ENCODE results near the gene APOL6.

APOL6 gene

GRCh38 chr22:35614404-35614803 is 33.8 kb upstream of the APOL6 start:
- H3K27me3 ChIP-seq (ENCODE audit: insufficient read depth, low read length), result no peaks in the 10 kb centered on the region
- no peak overlapping the region for H2BK12ac ChIP-seq (ENCODE audit: low read length)
- H3K79me2 ChIP-seq (ENCODE audit: control insufficient read depth, insufficient read depth, low read length, poor library complexity), result no peaks in the 10 kb centered on the region
- no peak overlapping the region for H3K9ac ChIP-seq (ENCODE audit: low read length)
- H3K9me3 ChIP-seq (ENCODE audit: insufficient read depth, low read depth, low read length), result no peaks in the 10 kb centered on the region
- H3K27ac ChIP-seq (ENCODE audit: low read depth, low read length), result no peak overlapping the region
- H4K91ac ChIP-seq (ENCODE audit: low read depth, low read length), result no peak overlapping the region
- no peak overlapping the region for H2BK5ac ChIP-seq (ENCODE audit: low read depth, low read length, poor library complexity)
- H3K79me1 ChIP-seq (ENCODE audit: low read length), result no peaks in the 10 kb centered on the region
- no peaks in the 10 kb centered on the region for H3K36me3 ChIP-seq (ENCODE audit: control insufficient read depth in 1 of 2, insufficient read depth in 2 of 2, low read length in 2 of 2)
- no peak for DNase-seq
- H2BK120ac ChIP-seq (ENCODE audit: insufficient read depth, low read length, poor library complexity), result no peak overlapping the region
- no peak overlapping the region for H3K4me2 ChIP-seq (ENCODE audit: low read length)
- no peak overlapping the region for H2AFZ ChIP-seq (ENCODE audit: insufficient read depth, low read length, poor library complexity)
- no CpG with 5 or more reads among the region's 2 CpGs for WGBS (ENCODE audit: extremely low coverage, insufficient coverage, insufficient read length)
- H4K8ac ChIP-seq (ENCODE audit: low read depth, low read length), result no peak overlapping the region
- H3K4me3 ChIP-seq (ENCODE audit: low read depth, low read length), result no peak overlapping the region
- no peak overlapping the region for H3K4ac ChIP-seq (ENCODE audit: low read depth, low read length)
- H3K4me1 ChIP-seq (ENCODE audit: control insufficient read depth in 1 of 2, insufficient read depth in 2 of 2, low read length in 2 of 2), result no peaks in the 10 kb centered on the region
- H3K23ac ChIP-seq (ENCODE audit: low read length), result no peak overlapping the region
- no peak overlapping the region for H3K14ac ChIP-seq (ENCODE audit: low read length)
- H3K18ac ChIP-seq (ENCODE audit: low read length), result no peak overlapping the region
- no peak overlapping the region for H4K12ac ChIP-seq (ENCODE audit: low read depth, low read length)
- H2AK5ac ChIP-seq (ENCODE audit: low read length), result no peak overlapping the region

- Histone ChIP-seq H3K14ac (ENCODE audit: low read length) (no peak overlapping the region), H3K9ac (ENCODE audit: low read length) (no peak overlapping the region), H3K9me3 (ENCODE audit: insufficient read depth, low read depth, low read length) (no peaks in the 10 kb centered on the region), H2AFZ (ENCODE audit: insufficient read depth, low read length, poor library complexity) (no peak overlapping the region), H3K4me1 (ENCODE audit: control insufficient read depth in 1 of 2, insufficient read depth in 2 of 2, low read length in 2 of 2) (no peaks in the 10 kb centered on the region), H2BK120ac (ENCODE audit: insufficient read depth, low read length, poor library complexity) (no peak overlapping the region), H4K91ac (ENCODE audit: low read depth, low read length) (no peak overlapping the region), H3K27me3 (ENCODE audit: insufficient read depth, low read length) (no peaks in the 10 kb centered on the region), H3K79me1 (ENCODE audit: low read length) (no peaks in the 10 kb centered on the region), H2BK5ac (ENCODE audit: low read depth, low read length, poor library complexity) (no peak overlapping the region), H3K36me3 (ENCODE audit: control insufficient read depth in 1 of 2, insufficient read depth in 2 of 2, low read length in 2 of 2) (no peaks in the 10 kb centered on the region), H2BK12ac (ENCODE audit: low read length) (no peak overlapping the region), H3K4me2 (ENCODE audit: low read length) (no peak overlapping the region), H3K79me2 (ENCODE audit: control insufficient read depth, insufficient read depth, low read length, poor library complexity) (no peaks in the 10 kb centered on the region), H3K4me3 (ENCODE audit: low read depth, low read length) (no peak overlapping the region), H3K23ac (ENCODE audit: low read length) (no peak overlapping the region), H2AK5ac (ENCODE audit: low read length) (no peak overlapping the region), H3K27ac (ENCODE audit: low read depth, low read length) (no peak overlapping the region), H3K4ac (ENCODE audit: low read depth, low read length) (no peak overlapping the region), H4K8ac (ENCODE audit: low read depth, low read length) (no peak overlapping the region), H4K12ac (ENCODE audit: low read depth, low read length) (no peak overlapping the region), H3K18ac (ENCODE audit: low read length) (no peak overlapping the region)
- no peak for DNase-seq
- WGBS (ENCODE audit: extremely low coverage, insufficient coverage, insufficient read length), result no CpG with 5 or more reads among the region's 6 CpGs
These were observed 33.1 kb upstream of the APOL6 start for GRCh38 chr22:35615156-35615555.

GRCh38 chr22:35616043-35616442 is 32.2 kb upstream of the APOL6 start:
- H3K36me3 ChIP-seq (ENCODE audit: control insufficient read depth in 1 of 2, insufficient read depth in 2 of 2, low read length in 2 of 2), result no peaks in the 10 kb centered on the region
- H2BK12ac ChIP-seq (ENCODE audit: low read length), result no peak overlapping the region
- no peak overlapping the region for H3K4me3 ChIP-seq (ENCODE audit: low read depth, low read length)
- H2AFZ ChIP-seq (ENCODE audit: insufficient read depth, low read length, poor library complexity), result no peak overlapping the region
- H4K91ac ChIP-seq (ENCODE audit: low read depth, low read length), result no peak overlapping the region
- H3K14ac ChIP-seq (ENCODE audit: low read length), result no peak overlapping the region
- H3K23ac ChIP-seq (ENCODE audit: low read length), result no peak overlapping the region
- DNase-seq, result no peak
- WGBS (ENCODE audit: extremely low coverage, insufficient coverage, insufficient read length), result no CpG with 5 or more reads among the region's 7 CpGs
- no peak overlapping the region for H2BK120ac ChIP-seq (ENCODE audit: insufficient read depth, low read length, poor library complexity)
- H3K9me3 ChIP-seq (ENCODE audit: insufficient read depth, low read depth, low read length), result no peaks in the 10 kb centered on the region
- H2AK5ac ChIP-seq (ENCODE audit: low read length), result no peak overlapping the region
- no peak overlapping the region for H4K8ac ChIP-seq (ENCODE audit: low read depth, low read length)
- H3K27ac ChIP-seq (ENCODE audit: low read depth, low read length), result no peak overlapping the region
- no peak overlapping the region for H2BK5ac ChIP-seq (ENCODE audit: low read depth, low read length, poor library complexity)
- H3K4ac ChIP-seq (ENCODE audit: low read depth, low read length), result no peak overlapping the region
- H3K18ac ChIP-seq (ENCODE audit: low read length), result no peak overlapping the region
- no peak overlapping the region for H4K12ac ChIP-seq (ENCODE audit: low read depth, low read length)
- no peak overlapping the region for H3K4me2 ChIP-seq (ENCODE audit: low read length)
- no peaks in the 10 kb centered on the region for H3K79me1 ChIP-seq (ENCODE audit: low read length)
- H3K79me2 ChIP-seq (ENCODE audit: control insufficient read depth, insufficient read depth, low read length, poor library complexity), result no peaks in the 10 kb centered on the region
- H3K27me3 ChIP-seq (ENCODE audit: insufficient read depth, low read length), result no peaks in the 10 kb centered on the region
- no peaks in the 10 kb centered on the region for H3K4me1 ChIP-seq (ENCODE audit: control insufficient read depth in 1 of 2, insufficient read depth in 2 of 2, low read length in 2 of 2)
- H3K9ac ChIP-seq (ENCODE audit: low read length), result no peak overlapping the region

GRCh38 chr22:35617137-35617755 is 31.0 kb upstream of the APOL6 start, which contains the start of gene MB:
Gene MB (minus strand): TSS chr22:35617329. CDS start chr22:35617257, 72 bp downstream.
- no peak within 1 kb of the TSS for H2AK5ac ChIP-seq (ENCODE audit: low read length)
- H3K4me3 ChIP-seq (ENCODE audit: low read depth, low read length), result no peak within 1 kb of the TSS
- H2BK12ac ChIP-seq (ENCODE audit: low read length), result no peak within 1 kb of the TSS
- no peak within 1 kb of the TSS for H3K14ac ChIP-seq (ENCODE audit: low read length)
- no peak within 1 kb of the TSS for H3K4ac ChIP-seq (ENCODE audit: low read depth, low read length)
- H3K9me3 ChIP-seq (ENCODE audit: insufficient read depth, low read depth, low read length), result no peaks in the 10 kb centered on the region
- H3K79me2 ChIP-seq (ENCODE audit: control insufficient read depth, insufficient read depth, low read length, poor library complexity), result no peaks in the 10 kb centered on the region
- H3K9ac ChIP-seq (ENCODE audit: low read length), result no peak within 1 kb of the TSS
- no peaks in the 10 kb centered on the region for H3K27me3 ChIP-seq (ENCODE audit: insufficient read depth, low read length)
- no peaks in the 10 kb centered on the region for H3K36me3 ChIP-seq (ENCODE audit: control insufficient read depth in 1 of 2, insufficient read depth in 2 of 2, low read length in 2 of 2)
- H4K8ac ChIP-seq (ENCODE audit: low read depth, low read length), result no peak within 1 kb of the TSS
- no peak within 1 kb of the TSS for H2BK5ac ChIP-seq (ENCODE audit: low read depth, low read length, poor library complexity)
- H3K4me1 ChIP-seq (ENCODE audit: control insufficient read depth in 1 of 2, insufficient read depth in 2 of 2, low read length in 2 of 2), result no peaks in the 10 kb centered on the region
- H2BK120ac ChIP-seq (ENCODE audit: insufficient read depth, low read length, poor library complexity), result no peak within 1 kb of the TSS
- no peak within 1 kb of the TSS for H3K27ac ChIP-seq (ENCODE audit: low read depth, low read length)
- no peak within 1 kb of the TSS for H3K18ac ChIP-seq (ENCODE audit: low read length)
- no peak within 1 kb of the TSS for H3K23ac ChIP-seq (ENCODE audit: low read length)
- H3K4me2 ChIP-seq (ENCODE audit: low read length), result no peak within 1 kb of the TSS
- H4K12ac ChIP-seq (ENCODE audit: low read depth, low read length), result no peak within 1 kb of the TSS
- no peak within 1 kb of the TSS for H4K91ac ChIP-seq (ENCODE audit: low read depth, low read length)
- no peaks in the 10 kb centered on the region for H3K79me1 ChIP-seq (ENCODE audit: low read length)
- no peak for DNase-seq
- WGBS (ENCODE audit: extremely low coverage, insufficient coverage, insufficient read length), result no CpG with 5 or more reads among the region's 16 CpGs
- no peak within 1 kb of the TSS for H2AFZ ChIP-seq (ENCODE audit: insufficient read depth, low read length, poor library complexity)

All from trophoblast cell (in vitro differentiated cells and primary cell).